GM10248 (cell line): ENCODE measurements around the gene ADAMTS18.
A peak's percentile ranks its signal among the peaks of the same experiment; 100 is the strongest.
"Not testable (repeated sequence)": the region's sequence is repeated elsewhere in the genome, so short reads cannot be mapped to it uniquely, and the experiment has no call there.

ENCODE experiments used
- CTCF ChIA-PET: fragments of 300-600 bp; sonication (Branson Sonifier 250); formaldehyde crosslinking; extraction: SDS; loops from one replicate; lab custom pipeline; 2021; ENCODE audit warnings: antibody characterized with exemption; lab: Yijun Ruan, JAX
- POLR2A ChIA-PET: fragments of 350-650 bp; sonication (Branson Sonifier 250); formaldehyde crosslinking; extraction: SDS; loops from one replicate; lab custom pipeline; 2020; ENCODE audit warnings: antibody characterized with exemption; lab: Yijun Ruan, JAX
- DNase-seq: peaks from one replicate; pipeline ENCODE4 v3.0.0; 2012; ENCODE audit errors: extremely low spot score
- TF ChIP-seq, protein P1 (sequence below): IDR thresholded peaks from 2 replicates; pipeline ENCODE4 v1.5.1; 2012; ENCODE audit warnings: mild to moderate bottlenecking, low read depth; ENCODE audit errors: extremely low read depth, missing control alignments, control extremely low read depth

ADAMTS18 gene

DNA sequence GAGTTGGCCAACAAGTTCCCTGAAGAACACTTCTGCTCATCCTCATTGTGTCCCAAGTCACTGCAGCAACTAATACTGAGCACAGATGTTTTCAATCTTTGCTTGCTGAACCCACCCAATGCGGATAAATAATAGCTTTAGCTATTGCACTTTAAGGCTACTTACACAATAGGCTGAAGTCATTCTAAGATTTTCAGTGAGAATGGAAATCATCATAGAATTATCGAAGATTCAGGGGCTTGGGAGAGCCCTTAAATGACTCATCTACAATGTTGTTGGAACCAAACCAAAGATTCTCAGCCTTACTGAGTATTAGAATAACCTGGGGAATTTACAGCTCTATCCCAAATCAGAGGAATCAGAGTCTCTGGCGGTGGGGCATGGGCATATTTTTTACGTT lies 184.4 kb downstream of the ADAMTS18 start:
- CTCF ChIA-PET = interaction anchor here (1.2 to 1.8 kb wide), 3 partner anchors 13 to 333 kb away, joined by 3 to 4 read pairs (median 3); no protein-coding TSS in a partner anchor
- DNase-seq = no peak
- POLR2A ChIA-PET = no interaction called here
- TF ChIP-seq, protein P1, sequence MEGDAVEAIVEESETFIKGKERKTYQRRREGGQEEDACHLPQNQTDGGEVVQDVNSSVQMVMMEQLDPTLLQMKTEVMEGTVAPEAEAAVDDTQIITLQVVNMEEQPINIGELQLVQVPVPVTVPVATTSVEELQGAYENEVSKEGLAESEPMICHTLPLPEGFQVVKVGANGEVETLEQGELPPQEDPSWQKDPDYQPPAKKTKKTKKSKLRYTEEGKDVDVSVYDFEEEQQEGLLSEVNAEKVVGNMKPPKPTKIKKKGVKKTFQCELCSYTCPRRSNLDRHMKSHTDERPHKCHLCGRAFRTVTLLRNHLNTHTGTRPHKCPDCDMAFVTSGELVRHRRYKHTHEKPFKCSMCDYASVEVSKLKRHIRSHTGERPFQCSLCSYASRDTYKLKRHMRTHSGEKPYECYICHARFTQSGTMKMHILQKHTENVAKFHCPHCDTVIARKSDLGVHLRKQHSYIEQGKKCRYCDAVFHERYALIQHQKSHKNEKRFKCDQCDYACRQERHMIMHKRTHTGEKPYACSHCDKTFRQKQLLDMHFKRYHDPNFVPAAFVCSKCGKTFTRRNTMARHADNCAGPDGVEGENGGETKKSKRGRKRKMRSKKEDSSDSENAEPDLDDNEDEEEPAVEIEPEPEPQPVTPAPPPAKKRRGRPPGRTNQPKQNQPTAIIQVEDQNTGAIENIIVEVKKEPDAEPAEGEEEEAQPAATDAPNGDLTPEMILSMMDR = no peak

DNA sequence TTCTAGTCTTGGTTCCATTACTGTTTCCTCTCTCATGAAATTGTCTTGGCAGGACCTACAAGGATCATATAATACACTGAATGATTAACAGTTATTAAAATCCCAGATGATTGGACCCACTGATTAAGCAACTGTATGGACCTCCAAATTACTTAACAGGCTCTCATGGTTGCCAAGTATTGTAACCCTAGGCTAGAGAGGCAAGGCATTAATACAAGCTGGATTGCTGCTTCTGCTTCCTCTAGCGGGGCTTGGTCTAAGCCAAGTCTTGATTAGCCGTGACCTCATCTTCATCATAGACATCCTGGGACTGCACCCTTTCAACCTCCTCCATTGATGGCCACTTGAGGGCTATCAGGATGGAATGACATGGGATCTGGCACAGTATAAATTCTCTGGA lies 188.7 kb downstream of the ADAMTS18 start:
- CTCF ChIA-PET = interaction anchor here (0.9 to 4.3 kb wide), 3 partner anchors 10 to 334 kb away, joined by 3 to 20 read pairs (median 6); no protein-coding TSS in a partner anchor
- POLR2A ChIA-PET = no interaction called here
- no peak for DNase-seq
- TF ChIP-seq, protein P1 = no peak

DNA sequence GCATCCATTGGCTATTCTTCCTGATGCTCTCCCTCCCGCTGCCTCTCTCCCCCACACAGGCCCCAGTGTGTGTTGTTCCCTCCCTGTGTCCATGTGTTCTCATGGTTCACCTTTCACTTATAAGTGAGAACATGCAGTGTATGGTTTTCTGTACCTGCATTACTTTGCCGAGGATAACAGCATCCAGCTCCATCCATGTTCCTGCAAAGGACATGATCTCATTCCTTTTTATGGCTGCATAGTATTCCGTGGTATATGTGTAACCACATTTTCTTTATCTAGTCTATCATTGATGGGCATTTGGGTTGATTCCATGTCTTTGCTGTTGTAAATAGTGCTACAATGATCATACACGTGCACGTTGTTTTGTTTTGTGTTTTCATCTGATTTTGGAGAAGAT lies 192.4 kb downstream of the ADAMTS18 start:
- CTCF ChIA-PET, DNase-seq, POLR2A ChIA-PET: not testable (repeated sequence)

DNA sequence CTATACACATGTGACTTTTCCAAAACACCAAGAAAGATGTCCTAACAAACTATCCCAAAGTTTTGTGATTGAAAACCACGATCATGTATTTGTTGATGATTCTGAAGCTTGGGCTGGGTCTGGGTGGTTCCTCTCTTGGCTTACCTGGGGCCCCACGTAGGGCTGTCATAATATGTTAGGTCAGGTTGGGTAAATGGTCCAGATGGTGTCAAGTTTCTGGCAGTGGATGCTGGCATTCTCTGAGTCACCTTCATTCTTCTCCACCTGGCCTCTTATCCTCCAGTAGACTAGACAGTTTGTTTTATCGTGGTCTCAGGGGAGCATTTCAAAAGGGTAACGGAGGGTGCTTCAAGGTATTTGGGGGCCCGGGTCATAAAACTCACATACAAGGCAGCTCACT lies 196.2 kb downstream of the ADAMTS18 start:
- no peak for DNase-seq
- TF ChIP-seq, protein P1 = no peak
- ChIA-PET POLR2A (no interaction called here), CTCF (interaction anchor here (7.3 kb wide), 1 partner anchor 347 kb away, joined by 184 read pairs; no protein-coding TSS in a partner anchor)

DNA sequence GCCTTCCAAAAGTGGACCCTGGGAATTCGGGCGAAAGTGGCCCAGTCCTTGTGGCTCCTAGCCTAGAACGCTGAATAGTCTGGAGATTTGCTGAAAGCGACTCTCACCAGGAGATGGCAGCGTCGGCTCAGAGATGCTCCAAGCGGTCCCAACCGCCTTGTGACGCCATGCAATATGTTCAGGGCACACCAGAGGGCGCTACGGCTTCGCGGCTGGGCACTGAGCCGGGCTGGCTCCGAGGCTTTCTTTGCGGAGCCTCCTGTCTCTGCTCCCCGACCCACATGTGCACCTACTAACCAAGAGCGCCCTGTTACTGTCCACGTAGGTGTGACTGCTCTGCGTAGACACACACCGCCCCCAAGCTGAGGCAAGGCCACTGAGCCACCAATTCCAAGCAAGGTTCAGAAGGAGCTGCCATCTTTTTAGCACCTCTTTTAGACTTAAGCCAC lies 198.7 kb downstream of the ADAMTS18 start:
- POLR2A ChIA-PET = no interaction called here
- TF ChIP-seq, protein P1 = peak; percentile 98
- CTCF ChIA-PET = interaction anchor here (0.6 to 7.3 kb wide), 15 partner anchors 8 to 768 kb away, joined by 3 to 184 read pairs (median 6); no protein-coding TSS in a partner anchor
- peak; percentile 87 for DNase-seq

DNA sequence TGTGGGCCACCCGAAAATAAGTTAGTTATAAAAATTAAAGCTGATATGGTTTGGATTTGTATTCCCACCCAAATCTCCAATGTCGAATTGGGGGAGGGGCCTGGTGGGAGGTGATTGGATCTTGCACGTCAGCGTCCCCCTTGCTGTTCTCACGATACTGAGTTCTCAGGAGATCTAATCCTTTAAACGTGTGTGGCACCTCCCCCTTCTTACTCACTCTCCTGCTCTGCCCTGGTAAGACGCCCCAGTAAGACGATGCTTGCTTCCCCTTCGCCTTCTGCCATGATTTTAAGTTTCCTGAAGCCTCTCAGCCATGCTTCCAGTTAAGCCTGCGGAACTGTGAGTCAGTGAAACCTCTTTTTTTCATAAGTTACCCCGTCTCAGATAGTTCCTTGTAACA lies 200.2 kb downstream of the ADAMTS18 start:
- ChIA-PET POLR2A (no interaction called here), CTCF (interaction anchor here (3.8 to 7.3 kb wide), 2 partner anchors 351 to 768 kb away, joined by 11 to 184 read pairs; no protein-coding TSS in a partner anchor)
- TF ChIP-seq, protein P1 = no peak
- DNase-seq = no peak

DNA sequence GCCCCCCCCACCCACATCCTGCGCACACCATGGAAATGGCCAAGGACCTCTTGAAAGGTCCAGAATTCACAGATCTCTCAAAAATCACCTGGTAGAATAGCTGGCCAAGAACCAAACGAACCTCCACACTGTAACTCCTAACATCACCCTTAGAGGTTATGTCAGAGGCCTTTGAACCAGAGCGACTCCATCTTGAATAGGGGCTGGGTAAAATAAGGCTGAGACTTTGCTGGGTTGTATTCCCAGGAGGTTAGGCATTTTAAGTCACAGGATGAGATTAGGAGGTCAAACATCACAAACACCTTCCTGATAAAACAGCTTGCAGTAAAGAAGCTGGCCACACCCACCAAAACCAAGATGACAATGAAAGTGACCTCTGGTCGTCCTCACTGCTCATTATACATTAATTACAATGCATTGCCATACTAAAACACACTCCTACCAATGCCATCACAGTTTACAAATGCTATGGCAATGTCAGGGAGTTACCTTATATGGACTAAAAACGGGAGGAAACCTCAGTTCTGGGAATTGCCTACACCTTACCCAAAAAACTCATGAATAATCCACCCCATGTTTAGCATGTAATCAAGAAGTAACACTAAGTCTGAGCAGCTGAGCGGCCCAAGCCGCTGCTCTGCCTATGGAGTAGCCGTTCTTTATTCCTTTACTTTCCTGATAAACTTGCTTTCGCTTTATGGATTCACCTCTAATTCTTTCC lies 200.9 kb downstream of the ADAMTS18 start:
- POLR2A ChIA-PET = no interaction called here
- DNase-seq = no peak
- CTCF ChIA-PET = interaction anchor here (3.8 to 7.3 kb wide), 2 partner anchors 352 to 769 kb away, joined by 11 to 184 read pairs; no protein-coding TSS in a partner anchor
- TF ChIP-seq, protein P1 = no peak
